COLO668 (cell line): ENCODE measurements around the gene PXMP4.
"Not testable (repeated sequence)": the region's sequence is repeated elsewhere in the genome, so short reads cannot be mapped to it uniquely, and the experiment has no call there.

ENCODE experiments used
- DNase-seq: peaks from one replicate; lab custom pipeline; 2025; ENCODE audit not compliant: unreplicated experiment; lab: John Stamatoyannopoulos, UW

PXMP4 gene

DNA sequence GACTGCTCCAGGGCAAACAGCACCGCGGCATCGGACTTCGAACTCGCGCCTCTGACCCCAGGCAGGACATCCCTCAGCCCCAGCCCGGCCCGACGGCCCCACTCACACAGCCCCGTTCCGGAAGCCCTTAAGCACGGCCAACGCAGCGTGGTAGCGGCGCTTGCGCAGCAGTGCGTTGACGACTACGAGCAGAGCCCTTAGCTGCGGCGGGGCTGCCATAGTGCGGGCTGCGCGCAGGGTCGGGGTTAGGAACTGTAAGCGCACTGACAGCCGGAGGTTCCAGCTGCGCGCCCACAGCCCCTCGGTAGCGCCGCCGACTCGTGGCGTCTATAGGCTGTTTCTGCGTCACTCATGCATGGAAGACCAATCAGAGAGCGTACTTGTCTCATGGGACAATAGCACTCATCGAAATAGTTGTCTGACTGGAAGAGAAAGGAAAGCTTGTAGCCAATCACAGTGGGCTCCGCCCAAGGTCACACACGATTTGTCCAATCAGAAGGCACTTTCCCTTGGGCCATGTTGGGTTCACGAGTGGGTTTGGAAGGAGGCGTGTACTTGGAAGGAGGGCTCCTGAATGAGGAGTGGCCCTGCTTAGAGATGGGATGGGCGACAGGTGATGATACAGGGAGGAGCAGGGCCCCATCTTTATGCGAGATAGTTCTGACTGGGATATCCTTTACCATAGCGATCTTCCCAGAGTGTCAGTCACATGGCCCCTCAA lies at the start of gene PXMP4:
PXMP4 (minus strand) TSS at position 322 of the 721 bp plus-strand sequence; CDS start at position 219, 103 bp downstream.
- DNase-seq, result peak; percentile 94

DNA sequence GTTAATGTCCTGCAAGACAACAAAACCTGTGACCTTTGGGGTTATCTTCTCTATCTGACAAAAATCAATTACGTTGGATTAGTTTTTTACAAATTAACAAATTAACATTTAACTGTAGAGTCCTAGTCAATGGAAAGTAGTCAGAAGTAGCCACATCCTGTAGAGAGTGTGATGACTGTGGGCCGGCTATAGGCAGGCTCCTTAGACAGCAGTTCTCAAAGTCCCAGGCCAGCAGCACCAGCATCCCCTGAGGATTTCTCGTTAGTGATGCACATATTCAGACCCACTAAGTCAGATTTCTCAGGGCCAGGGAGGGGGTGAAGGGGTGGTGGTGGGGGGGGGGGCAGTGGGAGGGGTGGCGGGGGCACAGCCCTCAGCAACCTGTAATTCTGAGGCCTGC lies 48.9 kb upstream of the PXMP4 start:
- DNase-seq, result no peak

GRCh38 chr20:33767777-33768138 lies 47.6 kb upstream of the PXMP4 start:
- no peak for DNase-seq

GRCh38 chr20:33766686-33767085 lies 46.6 kb upstream of the PXMP4 start:
- no peak for DNase-seq

GRCh38 chr20:33765592-33765991 lies 45.5 kb upstream of the PXMP4 start:
- no peak for DNase-seq

- DNase-seq, result no peak
Measured at GRCh38 chr20:33765099-33765498, 45.0 kb upstream of the PXMP4 start.

- DNase-seq, result no peak
Measured at GRCh38 chr20:33761698-33762250, 41.7 kb upstream of the PXMP4 start.

GRCh38 chr20:33757458-33757857 lies 37.3 kb upstream of the PXMP4 start:
- no peak for DNase-seq

DNA sequence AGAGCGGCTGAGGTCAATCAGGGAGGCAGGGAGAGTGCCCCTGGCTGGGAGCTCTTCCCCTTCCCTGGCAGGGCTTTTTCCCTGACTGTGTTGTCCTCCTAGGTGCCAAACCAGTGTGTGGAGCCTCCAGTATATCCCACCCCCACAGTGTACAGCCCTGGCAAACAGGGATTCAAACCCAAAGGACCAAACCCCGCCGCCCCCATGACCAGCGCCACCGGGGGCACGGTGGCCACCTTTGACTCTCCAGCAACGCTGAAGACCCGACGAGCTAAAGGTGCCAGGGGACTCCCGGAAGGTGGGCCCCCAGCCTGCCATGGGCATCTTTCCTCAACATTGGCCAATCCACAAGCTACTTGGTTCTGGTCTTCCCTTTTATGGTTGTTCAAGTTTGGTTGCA lies 36.9 kb upstream of the PXMP4 start:
- no peak for DNase-seq

DNA sequence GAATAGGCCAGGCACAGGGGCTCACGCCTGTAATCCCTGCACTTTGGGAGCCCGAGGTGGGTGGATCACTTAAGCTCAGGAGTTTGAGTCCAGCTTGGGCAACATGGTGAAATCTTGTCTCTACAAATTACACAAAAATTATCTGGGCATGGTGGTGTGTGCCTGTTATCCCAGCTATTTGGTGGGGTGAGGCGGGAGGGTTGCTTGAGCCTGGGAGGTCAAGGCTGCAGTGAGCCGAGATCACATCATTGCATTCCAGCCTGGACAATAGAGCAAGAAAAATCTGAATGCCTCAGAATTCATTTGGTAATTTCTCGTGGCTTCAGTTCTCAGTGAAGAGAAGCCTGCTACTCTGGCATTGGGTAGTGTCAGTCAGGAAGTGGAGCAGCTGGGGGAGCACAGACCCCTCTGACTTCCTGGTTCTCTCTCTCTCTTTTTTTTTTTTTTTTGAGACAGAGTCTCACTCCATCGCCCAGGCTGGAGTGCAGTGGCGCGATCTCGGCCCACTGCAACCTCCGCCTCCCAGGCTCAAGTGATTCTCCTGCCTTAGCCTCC lies 35.9 kb upstream of the PXMP4 start:
- DNase-seq, result not testable (repeated sequence)

- no peak for DNase-seq
Measured at GRCh38 chr20:33753763-33754162, 33.7 kb upstream of the PXMP4 start.

- DNase-seq, result no peak
Measured at GRCh38 chr20:33753143-33753542, 33.0 kb upstream of the PXMP4 start.

DNA sequence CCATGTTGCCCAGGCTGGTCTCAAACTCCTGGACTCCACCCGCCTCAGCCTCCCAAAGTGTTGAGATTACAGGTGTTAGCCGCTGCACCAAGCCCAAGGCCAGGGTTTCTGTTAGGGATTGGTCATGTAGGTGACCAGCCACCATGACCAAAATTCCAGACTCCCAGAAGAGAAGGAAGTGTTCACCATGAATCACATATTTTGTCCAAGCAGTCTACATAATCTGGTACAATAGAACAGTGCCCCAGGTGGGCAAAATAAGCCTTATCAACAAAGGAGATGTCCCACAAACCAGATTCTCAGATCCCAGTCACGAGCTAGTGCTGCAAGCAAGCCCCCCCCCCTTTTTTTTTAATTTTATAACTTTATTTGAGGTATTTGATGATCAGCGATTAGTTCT lies 31.7 kb upstream of the PXMP4 start:
- DNase-seq, result no peak

GRCh38 chr20:33746325-33746998 lies 26.4 kb upstream of the PXMP4 start:
- no peak for DNase-seq

DNA sequence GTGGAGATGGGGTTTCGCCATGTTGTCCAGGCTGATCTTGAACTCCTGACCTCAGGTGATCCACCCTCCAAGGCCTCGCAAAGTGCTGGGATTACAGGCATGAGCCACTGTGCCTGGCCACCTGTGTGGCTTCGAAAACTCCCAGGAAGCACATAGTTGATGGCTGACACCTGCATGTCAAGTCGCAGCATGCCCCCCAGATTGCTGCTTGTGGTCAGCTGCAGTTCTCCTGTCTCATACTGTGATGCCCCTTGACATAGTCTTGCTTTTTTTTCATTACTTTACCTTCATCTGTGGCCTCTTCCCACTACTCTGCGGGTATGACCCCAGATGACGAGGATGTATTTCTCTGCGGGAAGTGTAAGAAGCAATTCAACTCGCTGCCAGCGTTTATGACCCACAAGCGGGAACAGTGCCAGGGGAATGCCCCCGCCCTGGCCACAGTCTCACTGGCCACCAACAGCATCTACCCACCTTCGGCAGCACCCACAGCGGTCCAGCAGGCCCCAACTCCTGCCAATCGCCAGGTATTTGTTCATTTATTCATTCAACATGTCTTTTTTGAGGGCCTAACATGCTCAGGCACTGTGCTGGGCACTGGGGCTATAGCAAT lies 24.8 kb upstream of the PXMP4 start:
- DNase-seq, result no peak

DNA sequence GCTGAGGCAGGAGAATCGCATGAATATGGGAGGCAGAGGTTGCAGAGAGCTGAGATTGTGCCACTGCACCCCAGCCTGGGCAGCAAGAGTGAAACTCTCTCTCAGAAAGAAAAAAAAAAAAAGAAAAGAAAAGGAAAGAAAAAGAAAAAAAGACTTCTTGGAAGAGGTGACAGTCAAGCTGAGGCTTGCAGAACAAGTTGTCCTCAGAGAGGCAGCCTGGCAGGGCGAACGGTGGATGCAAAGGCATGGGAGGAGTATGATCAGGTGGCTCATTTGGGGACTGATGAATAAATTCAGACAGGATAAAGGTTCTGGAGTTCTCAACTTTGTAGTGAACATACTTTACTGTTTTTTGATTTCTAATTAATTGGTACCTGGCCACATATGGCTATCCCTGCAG lies 24.1 kb upstream of the PXMP4 start:
- DNase-seq, result no peak

- no peak for DNase-seq
Measured at GRCh38 chr20:33740189-33740588, 20.1 kb upstream of the PXMP4 start.

DNA sequence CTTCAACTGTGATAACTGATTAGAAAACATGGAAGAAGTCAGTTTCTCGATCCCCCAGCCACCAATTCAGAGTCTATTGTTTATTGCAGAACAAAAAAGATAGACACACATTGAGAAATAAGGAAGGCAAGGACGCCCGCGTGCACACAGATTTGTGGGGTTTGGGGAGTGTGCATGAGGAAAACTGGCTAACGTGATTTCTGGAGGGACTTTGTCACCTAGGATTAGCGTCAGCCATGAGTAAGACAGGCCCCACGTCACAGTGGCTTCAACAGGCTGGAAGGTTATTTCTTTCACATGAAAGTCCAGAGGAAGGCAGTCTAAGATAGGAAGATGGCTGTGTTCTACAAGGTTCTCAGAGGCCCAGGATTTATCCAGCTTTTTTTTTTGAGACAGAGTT lies 19.4 kb upstream of the PXMP4 start:
- no peak for DNase-seq

DNA sequence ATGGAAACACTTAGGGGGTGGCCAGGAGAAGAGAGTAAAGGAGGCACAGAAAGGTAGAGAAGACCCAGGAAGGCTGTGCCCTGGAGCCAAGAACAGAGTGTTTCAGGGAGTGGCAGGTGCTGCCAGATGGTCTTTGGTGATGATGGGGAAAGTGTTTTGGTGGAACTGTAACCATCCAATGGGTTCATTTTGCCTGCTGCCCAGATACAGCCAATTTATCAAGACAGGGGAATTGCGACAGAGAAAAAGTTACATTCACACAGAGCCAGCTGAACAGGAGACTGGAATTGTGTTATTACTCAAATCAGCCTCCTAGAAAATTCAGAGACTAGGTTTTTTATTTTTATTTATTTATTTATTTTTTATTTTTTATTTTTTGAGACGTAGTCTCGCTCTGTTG lies 16.9 kb upstream of the PXMP4 start:
- DNase-seq, result no peak

- DNase-seq, result no peak
Measured at GRCh38 chr20:33733654-33734576, 13.8 kb upstream of the PXMP4 start.
